A673 (cell line): Measurements from ENCODE around the gene POU2AF3.

ENCODE experiments used
- EZH2 ChIP-seq: fragments of 200-600 bp; sonication (generic); IDR thresholded peaks from 2 replicates; pipeline ENCODE4 v1.6.1; 2017; ENCODE audit warnings: borderline replicate concordance, low read depth, mild to moderate bottlenecking, mixed read lengths, antibody characterized with exemption, low read length; ENCODE audit not compliant: poor library complexity, severe bottlenecking
- TF ChIP-seq, protein P1 (sequence below): fragments of 300-800, 200-600 bp; sonication (generic); conservative IDR thresholded peaks from 2 replicates; pipeline ENCODE4 v1.5.1; 2017; ENCODE audit warnings: low read depth, mild to moderate bottlenecking, antibody characterized with exemption, low read length, moderate library complexity, mixed read lengths

GRCh38 chr11:111301842-111302118 is 3.4 kb downstream of the POU2AF3 start:
- TF ChIP-seq EZH2 = no peak
- TF ChIP-seq, protein P1, sequence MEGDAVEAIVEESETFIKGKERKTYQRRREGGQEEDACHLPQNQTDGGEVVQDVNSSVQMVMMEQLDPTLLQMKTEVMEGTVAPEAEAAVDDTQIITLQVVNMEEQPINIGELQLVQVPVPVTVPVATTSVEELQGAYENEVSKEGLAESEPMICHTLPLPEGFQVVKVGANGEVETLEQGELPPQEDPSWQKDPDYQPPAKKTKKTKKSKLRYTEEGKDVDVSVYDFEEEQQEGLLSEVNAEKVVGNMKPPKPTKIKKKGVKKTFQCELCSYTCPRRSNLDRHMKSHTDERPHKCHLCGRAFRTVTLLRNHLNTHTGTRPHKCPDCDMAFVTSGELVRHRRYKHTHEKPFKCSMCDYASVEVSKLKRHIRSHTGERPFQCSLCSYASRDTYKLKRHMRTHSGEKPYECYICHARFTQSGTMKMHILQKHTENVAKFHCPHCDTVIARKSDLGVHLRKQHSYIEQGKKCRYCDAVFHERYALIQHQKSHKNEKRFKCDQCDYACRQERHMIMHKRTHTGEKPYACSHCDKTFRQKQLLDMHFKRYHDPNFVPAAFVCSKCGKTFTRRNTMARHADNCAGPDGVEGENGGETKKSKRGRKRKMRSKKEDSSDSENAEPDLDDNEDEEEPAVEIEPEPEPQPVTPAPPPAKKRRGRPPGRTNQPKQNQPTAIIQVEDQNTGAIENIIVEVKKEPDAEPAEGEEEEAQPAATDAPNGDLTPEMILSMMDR = no peak
